ENCODE measurements around the gene SMS.

GRCh38 chrX:21993265-21993664 is 52.8 kb downstream of the SMS start:
- TF ChIP-seq CTCF (IDR thresholded peaks at IDR 0.05), result no peak
- no peak for TF ChIP-seq ZFX (IDR thresholded peaks at IDR 0.05; ENCODE audit: borderline replicate concordance)
